ENCODE measurements around the gene ABCD3.

Gene ABCD3

GRCh38 chr1:94504601-94505000 is 86.4 kb downstream of the ABCD3 start:
- WGBS, 2 donors (ENCODE audit: extremely low coverage in 2 of 2, insufficient read length in 2 of 2, insufficient replicate concordance in 1 of 2) = 100% methylated on average over 1 of the region's 1 CpG; no CpG with 5 or more reads in 1 of the 2 donors
- no peak overlapping the region for H2BK12ac ChIP-seq (ENCODE audit: low read length)
- no peak overlapping the region for H3K4me3 ChIP-seq (ENCODE audit: low read length in 2 of 2)
- no peak overlapping the region for H2AFZ ChIP-seq (ENCODE audit: low read length)
- H2BK15ac ChIP-seq (ENCODE audit: low read length) = no peak overlapping the region
- no peak overlapping the region for H3K14ac ChIP-seq (ENCODE audit: low read length)
- no peak overlapping the region for H4K91ac ChIP-seq (ENCODE audit: low read depth, low read length, poor library complexity)
- H3K4me1 ChIP-seq (ENCODE audit: control insufficient read depth in 2 of 2, insufficient read depth in 1 of 2, low read depth in 1 of 2, low read length in 2 of 2) = no peaks in the 10 kb centered on the region
- H3K4ac ChIP-seq (ENCODE audit: low read length) = no peak overlapping the region
- no peaks in the 10 kb centered on the region for H3K27me3 ChIP-seq (ENCODE audit: control insufficient read depth in 3 of 3, insufficient read depth in 3 of 3, low read depth in 1 of 3, low read length in 3 of 3)
- H2BK120ac ChIP-seq (ENCODE audit: low read depth, low read length) = no peak overlapping the region
- no peaks in the 10 kb centered on the region for H3K9me3 ChIP-seq (replicated peaks in 1 of 2; ENCODE audit: control insufficient read depth in 2 of 2, insufficient read depth in 1 of 2, low read depth in 1 of 2, low read length in 2 of 2)
- no peak overlapping the region for H3K4me2 ChIP-seq (ENCODE audit: insufficient read depth, low read length, poor library complexity, severe bottlenecking)
- H4K8ac ChIP-seq (ENCODE audit: low read depth, low read length) = no peak overlapping the region
- peaks cover 3 to 56% of the 10 kb centered on the region in 2 donors for H3K36me3 ChIP-seq (replicated peaks in 1 of 2; ENCODE audit: control insufficient read depth in 2 of 2, insufficient read depth in 2 of 2, low read length in 2 of 2)
- H2AK5ac ChIP-seq (ENCODE audit: low read depth, low read length) = no peak overlapping the region
- no peak for DNase-seq (ENCODE audit: low spot score)
- H3K9ac ChIP-seq (ENCODE audit: low read depth, low read length, poor library complexity) = no peak overlapping the region
- no peak overlapping the region for H3K23ac ChIP-seq (ENCODE audit: low read depth, low read length, poor library complexity)
- no peak overlapping the region for H3K27ac ChIP-seq (replicated peaks; ENCODE audit: low read length)
- H2BK5ac ChIP-seq (ENCODE audit: low read length) = no peak overlapping the region
- H3K18ac ChIP-seq (ENCODE audit: low read length) = no peak overlapping the region
- no peaks in the 10 kb centered on the region for H3K79me1 ChIP-seq (ENCODE audit: low read depth, low read length)

DNA sequence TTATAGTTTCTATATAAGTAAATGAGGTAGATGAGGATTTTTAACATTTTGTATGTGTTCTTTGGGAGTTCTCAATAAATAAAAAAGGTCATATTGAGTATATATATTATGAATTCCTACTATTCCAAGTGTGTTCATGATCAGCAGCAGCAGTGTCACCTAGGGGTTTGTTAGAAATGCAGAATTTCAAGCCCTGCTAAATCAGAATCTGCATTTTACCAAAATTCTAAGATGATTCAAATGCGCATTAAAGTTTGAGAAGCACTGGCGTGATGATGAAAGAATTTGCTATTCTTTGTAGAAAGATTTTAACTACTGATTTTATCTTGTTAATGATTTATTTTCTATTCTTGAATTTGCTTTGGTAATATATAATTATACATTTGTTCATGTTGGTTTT is 94.6 kb downstream of the ABCD3 start:
- H2BK15ac ChIP-seq (ENCODE audit: low read length) = no peak overlapping the region
- no peak overlapping the region for H4K91ac ChIP-seq (ENCODE audit: low read depth, low read length, poor library complexity)
- no peak overlapping the region for H4K8ac ChIP-seq (ENCODE audit: low read depth, low read length)
- H2BK12ac ChIP-seq (ENCODE audit: low read length) = no peak overlapping the region
- no peak for DNase-seq (ENCODE audit: low spot score)
- no peak overlapping the region for H3K4me3 ChIP-seq (ENCODE audit: low read length in 2 of 2)
- H3K27me3 ChIP-seq (ENCODE audit: control insufficient read depth in 3 of 3, insufficient read depth in 3 of 3, low read depth in 1 of 3, low read length in 3 of 3) = no peaks in the 10 kb centered on the region
- H3K9ac ChIP-seq (ENCODE audit: low read depth, low read length, poor library complexity) = no peak overlapping the region
- H2AFZ ChIP-seq (ENCODE audit: low read length) = no peak overlapping the region
- H2BK120ac ChIP-seq (ENCODE audit: low read depth, low read length) = no peak overlapping the region
- no peaks in the 10 kb centered on the region for H3K4me1 ChIP-seq (ENCODE audit: control insufficient read depth in 2 of 2, insufficient read depth in 1 of 2, low read depth in 1 of 2, low read length in 2 of 2)
- no peak overlapping the region for H3K23ac ChIP-seq (ENCODE audit: low read depth, low read length, poor library complexity)
- no peaks in the 10 kb centered on the region for H3K79me1 ChIP-seq (ENCODE audit: low read depth, low read length)
- H3K4ac ChIP-seq (ENCODE audit: low read length) = no peak overlapping the region
- H3K4me2 ChIP-seq (ENCODE audit: insufficient read depth, low read length, poor library complexity, severe bottlenecking) = no peak overlapping the region
- H3K27ac ChIP-seq (replicated peaks; ENCODE audit: low read length) = no peak overlapping the region
- peaks cover 0 to 5% of the 10 kb centered on the region in 2 donors for H3K36me3 ChIP-seq (replicated peaks in 1 of 2; ENCODE audit: control insufficient read depth in 2 of 2, insufficient read depth in 2 of 2, low read length in 2 of 2)
- no peak overlapping the region for H2BK5ac ChIP-seq (ENCODE audit: low read length)
- no CpG with 5 or more reads among the region's 2 CpGs for WGBS, 2 donors (ENCODE audit: extremely low coverage in 2 of 2, insufficient read length in 2 of 2, insufficient replicate concordance in 1 of 2)
- H2AK5ac ChIP-seq (ENCODE audit: low read depth, low read length) = no peak overlapping the region
- no peak overlapping the region for H3K14ac ChIP-seq (ENCODE audit: low read length)
- H3K18ac ChIP-seq (ENCODE audit: low read length) = no peak overlapping the region
- H3K9me3 ChIP-seq (replicated peaks in 1 of 2; ENCODE audit: control insufficient read depth in 2 of 2, insufficient read depth in 1 of 2, low read depth in 1 of 2, low read length in 2 of 2) = no peaks in the 10 kb centered on the region

DNA sequence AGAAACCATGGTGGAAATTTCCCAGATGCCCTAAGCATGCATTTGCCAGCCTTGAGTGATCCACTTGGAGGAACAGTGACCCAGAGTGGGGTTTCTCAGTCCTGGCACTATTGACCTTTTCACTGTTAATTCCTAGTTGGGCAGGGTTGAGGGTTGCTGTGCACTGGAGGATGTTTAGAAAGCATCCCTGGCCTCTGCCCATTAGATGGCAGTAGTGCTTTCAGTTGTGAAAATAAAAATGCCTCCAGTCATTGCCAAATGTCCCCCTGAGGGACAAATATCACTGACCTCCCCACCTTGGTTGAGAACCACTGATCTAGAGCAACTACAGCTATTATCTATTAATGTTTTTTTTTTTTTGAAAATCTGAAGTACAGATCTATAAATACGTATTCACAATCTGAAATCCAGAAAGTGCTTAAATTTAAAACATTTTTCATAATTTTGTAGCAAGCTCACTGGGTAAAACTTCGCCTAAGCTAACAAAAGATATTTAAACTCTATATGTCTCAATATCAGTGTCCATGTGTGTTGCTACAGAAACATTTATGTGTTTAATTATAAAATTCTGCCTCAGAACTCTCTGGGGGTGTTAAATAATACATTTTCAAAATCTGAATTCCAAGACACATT is 96.0 kb downstream of the ABCD3 start:
- Histone ChIP-seq H3K36me3 (replicated peaks in 1 of 2; ENCODE audit: control insufficient read depth in 2 of 2, insufficient read depth in 2 of 2, low read length in 2 of 2) (peaks cover 0 to 11% of the 10 kb centered on the region in 2 donors), H2AK5ac (ENCODE audit: low read depth, low read length) (no peak overlapping the region), H3K4me2 (ENCODE audit: insufficient read depth, low read length, poor library complexity, severe bottlenecking) (no peak overlapping the region), H2BK12ac (ENCODE audit: low read length) (no peak overlapping the region), H3K4ac (ENCODE audit: low read length) (no peak overlapping the region), H2BK5ac (ENCODE audit: low read length) (no peak overlapping the region), H3K18ac (ENCODE audit: low read length) (no peak overlapping the region), H2BK120ac (ENCODE audit: low read depth, low read length) (no peak overlapping the region), H3K27ac (replicated peaks; ENCODE audit: low read length) (no peak overlapping the region), H2BK15ac (ENCODE audit: low read length) (no peak overlapping the region), H4K91ac (ENCODE audit: low read depth, low read length, poor library complexity) (no peak overlapping the region), H3K9me3 (replicated peaks in 1 of 2; ENCODE audit: control insufficient read depth in 2 of 2, insufficient read depth in 1 of 2, low read depth in 1 of 2, low read length in 2 of 2) (no peaks in the 10 kb centered on the region), H3K79me1 (ENCODE audit: low read depth, low read length) (no peaks in the 10 kb centered on the region), H2AFZ (ENCODE audit: low read length) (no peak overlapping the region), H4K8ac (ENCODE audit: low read depth, low read length) (no peak overlapping the region), H3K4me1 (ENCODE audit: control insufficient read depth in 2 of 2, insufficient read depth in 1 of 2, low read depth in 1 of 2, low read length in 2 of 2) (no peaks in the 10 kb centered on the region), H3K27me3 (ENCODE audit: control insufficient read depth in 3 of 3, insufficient read depth in 3 of 3, low read depth in 1 of 3, low read length in 3 of 3) (no peaks in the 10 kb centered on the region), H3K14ac (ENCODE audit: low read length) (no peak overlapping the region), H3K23ac (ENCODE audit: low read depth, low read length, poor library complexity) (no peak overlapping the region), H3K9ac (ENCODE audit: low read depth, low read length, poor library complexity) (no peak overlapping the region), H3K4me3 (ENCODE audit: low read length in 2 of 2) (no peak overlapping the region)
- DNase-seq (ENCODE audit: low spot score) = peak; percentile 30
- WGBS, 2 donors (ENCODE audit: extremely low coverage in 2 of 2, insufficient read length in 2 of 2, insufficient replicate concordance in 1 of 2) = no CpG with 5 or more reads among the region's 2 CpGs

GRCh38 chr1:94515296-94515947 is 97.2 kb downstream of the ABCD3 start:
- H3K23ac ChIP-seq (ENCODE audit: low read depth, low read length, poor library complexity) = no peak overlapping the region
- DNase-seq (ENCODE audit: low spot score) = no peak
- no peaks in the 10 kb centered on the region for H3K27me3 ChIP-seq (ENCODE audit: control insufficient read depth in 3 of 3, insufficient read depth in 3 of 3, low read depth in 1 of 3, low read length in 3 of 3)
- H2BK12ac ChIP-seq (ENCODE audit: low read length) = no peak overlapping the region
- H3K9ac ChIP-seq (ENCODE audit: low read depth, low read length, poor library complexity) = no peak overlapping the region
- no peak overlapping the region for H3K4ac ChIP-seq (ENCODE audit: low read length)
- WGBS, 2 donors (ENCODE audit: extremely low coverage in 2 of 2, insufficient read length in 2 of 2, insufficient replicate concordance in 1 of 2) = no CpG with 5 or more reads among the region's 1 CpG
- no peak overlapping the region for H3K18ac ChIP-seq (ENCODE audit: low read length)
- no peak overlapping the region for H3K4me2 ChIP-seq (ENCODE audit: insufficient read depth, low read length, poor library complexity, severe bottlenecking)
- no peak overlapping the region for H2AK5ac ChIP-seq (ENCODE audit: low read depth, low read length)
- H2AFZ ChIP-seq (ENCODE audit: low read length) = no peak overlapping the region
- no peaks in the 10 kb centered on the region for H3K79me1 ChIP-seq (ENCODE audit: low read depth, low read length)
- no peak overlapping the region for H4K8ac ChIP-seq (ENCODE audit: low read depth, low read length)
- H3K4me1 ChIP-seq (ENCODE audit: control insufficient read depth in 2 of 2, insufficient read depth in 1 of 2, low read depth in 1 of 2, low read length in 2 of 2) = no peaks in the 10 kb centered on the region
- H3K4me3 ChIP-seq (ENCODE audit: low read length in 2 of 2) = no peak overlapping the region
- H2BK15ac ChIP-seq (ENCODE audit: low read length) = no peak overlapping the region
- no peak overlapping the region for H3K27ac ChIP-seq (replicated peaks; ENCODE audit: low read length)
- H3K14ac ChIP-seq (ENCODE audit: low read length) = no peak overlapping the region
- no peak overlapping the region for H2BK5ac ChIP-seq (ENCODE audit: low read length)
- no peak overlapping the region for H4K91ac ChIP-seq (ENCODE audit: low read depth, low read length, poor library complexity)
- H3K36me3 ChIP-seq (replicated peaks in 1 of 2; ENCODE audit: control insufficient read depth in 2 of 2, insufficient read depth in 2 of 2, low read length in 2 of 2) = peaks cover 0 to 11% of the 10 kb centered on the region in 2 donors
- no peak overlapping the region for H2BK120ac ChIP-seq (ENCODE audit: low read depth, low read length)
- H3K9me3 ChIP-seq (replicated peaks in 1 of 2; ENCODE audit: control insufficient read depth in 2 of 2, insufficient read depth in 1 of 2, low read depth in 1 of 2, low read length in 2 of 2) = no peaks in the 10 kb centered on the region
